Ishikawa (cell line): ENCODE results near the gene PIAS3.

Experiments
- CEBPB ChIP-seq: IDR thresholded peaks from 2 replicates; pipeline ENCODE4 v1.6.1; 2012
- CREB1 ChIP-seq: IDR thresholded peaks from 2 replicates; pipeline ENCODE4 v1.6.1; 2012; ENCODE audit warnings: low read depth
- EGR1 ChIP-seq: IDR thresholded peaks from 2 replicates; pipeline ENCODE4 v1.6.1; 2012
- EP300 ChIP-seq: IDR thresholded peaks from 2 replicates; pipeline ENCODE4 v1.6.1; 2012; ENCODE audit warnings: borderline replicate concordance
- MAX ChIP-seq: IDR thresholded peaks from 2 replicates; pipeline ENCODE4 v1.6.1; 2012
- RAD21 ChIP-seq: IDR thresholded peaks from 2 replicates; pipeline ENCODE4 v1.6.1; 2012; ENCODE audit warnings: low read depth
- REST ChIP-seq: IDR thresholded peaks from 2 replicates; pipeline ENCODE4 v1.6.1; 2012; ENCODE audit warnings: low read depth, mild to moderate bottlenecking
- TAF1 ChIP-seq: IDR thresholded peaks from 2 replicates; pipeline ENCODE4 v1.6.1; 2012; ENCODE audit warnings: low read depth, mild to moderate bottlenecking
- TEAD4 ChIP-seq: IDR thresholded peaks from 2 replicates; pipeline ENCODE4 v1.6.1; 2012
- USF1 ChIP-seq: IDR thresholded peaks from 2 replicates; pipeline ENCODE4 v1.6.1; 2012
- ZBTB7A ChIP-seq: IDR thresholded peaks from 2 replicates; pipeline ENCODE4 v1.6.1; 2012; ENCODE audit warnings: low read depth

- TF ChIP-seq CREB1: no peak
- TF ChIP-seq ZBTB7A: no peak
- no peak for TF ChIP-seq EP300
- no peak for TF ChIP-seq REST
- TF ChIP-seq MAX: no peak
- no peak for TF ChIP-seq TEAD4
- no peak for TF ChIP-seq USF1
- no peak for TF ChIP-seq CEBPB
- no peak for TF ChIP-seq RAD21
- no peak for TF ChIP-seq TAF1
- TF ChIP-seq EGR1: no peak
These were observed 19.1 kb upstream of the PIAS3 start for GRCh38 chr1:145877923-145878486.
